ENCODE data around the gene CIRBP.

CIRBP gene

GRCh38 chr19:1256646-1257474 lies 12.3 kb upstream of the CIRBP start:
- DNase-seq (ENCODE audit: low read depth) = no peak

GRCh38 chr19:1257475-1258162 lies 11.5 kb upstream of the CIRBP start:
- DNase-seq (ENCODE audit: low read depth) = no peak

- no peak for DNase-seq (ENCODE audit: low read depth)
These were observed 11.0 kb upstream of the CIRBP start for GRCh38 chr19:1258163-1258492.

GRCh38 chr19:1258707-1259205 lies 10.4 kb upstream of the CIRBP start:
- no peak for DNase-seq (ENCODE audit: low read depth)

GRCh38 chr19:1259206-1259875 lies 9.8 kb upstream of the CIRBP start:
- no peak for DNase-seq (ENCODE audit: low read depth)

GRCh38 chr19:1259876-1260748 lies 9.0 kb upstream of the CIRBP start:
- no peak for DNase-seq (ENCODE audit: low read depth)

- DNase-seq (ENCODE audit: low read depth) = peak; percentile 94
These were observed 8.2 kb upstream of the CIRBP start for GRCh38 chr19:1260749-1261537.

GRCh38 chr19:1261538-1261797 lies 7.7 kb upstream of the CIRBP start:
- no peak for DNase-seq (ENCODE audit: low read depth)

- no peak for DNase-seq (ENCODE audit: low read depth)
These were observed 7.1 kb upstream of the CIRBP start for GRCh38 chr19:1261798-1262622.

- no peak for DNase-seq (ENCODE audit: low read depth)
These were observed 6.5 kb upstream of the CIRBP start for GRCh38 chr19:1262623-1263123.

GRCh38 chr19:1263188-1263587 lies 5.9 kb upstream of the CIRBP start:
- no peak for DNase-seq (ENCODE audit: low read depth)

GRCh38 chr19:1264801-1265614 lies 4.1 kb upstream of the CIRBP start:
- DNase-seq (ENCODE audit: low read depth) = peak; percentile 73

- DNase-seq (ENCODE audit: low read depth) = no peak
These were observed 3.5 kb upstream of the CIRBP start for GRCh38 chr19:1265615-1266128.

- no peak for DNase-seq (ENCODE audit: low read depth)
These were observed 2.8 kb upstream of the CIRBP start for GRCh38 chr19:1266129-1266915.

GRCh38 chr19:1266916-1267476 lies 2.1 kb upstream of the CIRBP start:
- DNase-seq (ENCODE audit: low read depth) = no peak

- no peak for DNase-seq (ENCODE audit: low read depth)
These were observed 1.5 kb upstream of the CIRBP start for GRCh38 chr19:1267477-1268225.
